HEK293 (cell line): ENCODE data around the gene RBAK.
"Not testable (repeated sequence)": the region's sequence is repeated elsewhere in the genome, so short reads cannot be mapped to it uniquely, and the experiment has no call there.

Experiments used
- CTCF ChIA-PET: fragments of 350-600 bp; formaldehyde crosslinking; extraction: SDS; loops from one replicate; lab custom pipeline; 2021; ENCODE audit warnings: antibody characterized with exemption; lab: Yijun Ruan, JAX
- POLR2A ChIA-PET: fragments of 300-600 bp; formaldehyde crosslinking; extraction: SDS; loops from one replicate; lab custom pipeline; 2020; ENCODE audit warnings: antibody characterized with exemption, inconsistent platforms; lab: Yijun Ruan, JAX
- H3K27ac ChIP-seq: fragments of 200-500 bp; sonication (Bioruptor generic); 2 replicates; pipeline ENCODE4 v1.5.1; 2014; ENCODE audit warnings: low read depth, low read length, control low read depth, inconsistent platforms; ENCODE audit errors: extremely low read depth
- H3K36me3 ChIP-seq, 2 experiments: fragments of 200-500 bp in 1 of 2; sonication (Bioruptor generic) in 1 of 2; 1 replicate in 1 of 2; 2 replicates in 1 of 2; pipeline ENCODE4 v1.5.1; 2014 to 2017; ENCODE audit warnings: inconsistent platforms in 2 of 2, low read length in 2 of 2; ENCODE audit not compliant: control insufficient read depth in 2 of 2, insufficient read depth in 1 of 2
- H3K4me1 ChIP-seq: fragments of 200-500 bp; sonication (Bioruptor generic); 2 replicates; pipeline ENCODE4 v1.5.1; 2014; ENCODE audit warnings: mild to moderate bottlenecking, low read length, inconsistent platforms; ENCODE audit not compliant: control insufficient read depth, insufficient read depth
- H3K4me3 ChIP-seq: 2 replicates; pipeline ENCODE4 v1.5.1; 2011; ENCODE audit warnings: low read depth, mild to moderate bottlenecking, control low read depth, low read length, moderate library complexity
- H3K9me3 ChIP-seq: fragments of 200-500 bp; sonication (Bioruptor generic); 2 replicates; pipeline ENCODE4 v1.5.1; 2014; ENCODE audit warnings: low read depth, low read length, inconsistent platforms; ENCODE audit not compliant: control insufficient read depth, insufficient read depth
- KLF7 ChIP-seq: fragments of 450-650 bp; formaldehyde crosslinking; IDR thresholded peaks from 2 replicates; pipeline ENCODE4 v1.5.1; 2016; ENCODE audit warnings: missing biosample characterization, missing genetic modification characterization, borderline replicate concordance
- SCRT1 ChIP-seq: fragments of 450-650 bp; formaldehyde crosslinking; IDR thresholded peaks from 2 replicates; pipeline ENCODE4 v1.5.1; 2016; ENCODE audit warnings: missing biosample characterization, missing genetic modification characterization, borderline replicate concordance
- SETDB1 ChIP-seq: IDR thresholded peaks from one replicate; pipeline ENCODE4 v1.6.1; 2017; ENCODE audit warnings: mild to moderate bottlenecking, low read length, moderate library complexity, mixed read lengths; ENCODE audit not compliant: insufficient read length
- ZBTB20 ChIP-seq: fragments of 450-650 bp; formaldehyde crosslinking; IDR thresholded peaks from 2 replicates; pipeline ENCODE4 v1.5.1; 2016; ENCODE audit warnings: missing biosample characterization, missing genetic modification characterization
- ZBTB48 ChIP-seq: fragments of 450-650 bp; formaldehyde crosslinking; IDR thresholded peaks from 2 replicates; pipeline ENCODE4 v1.5.1; 2016; ENCODE audit warnings: missing biosample characterization, missing genetic modification characterization
- ZBTB8A ChIP-seq: fragments of 450-650 bp; formaldehyde crosslinking; IDR thresholded peaks from 2 replicates; pipeline ENCODE4 v1.5.1; 2016; ENCODE audit warnings: missing biosample characterization, missing genetic modification characterization
- ZNF10 ChIP-seq: fragments of 450-650 bp; formaldehyde crosslinking; IDR thresholded peaks from 2 replicates; pipeline ENCODE4 v1.5.1; 2017; ENCODE audit warnings: missing biosample characterization, missing genetic modification characterization
- ZNF140 ChIP-seq: fragments of 450-650 bp; formaldehyde crosslinking; IDR thresholded peaks from 2 replicates; pipeline ENCODE4 v1.5.1; 2016; ENCODE audit warnings: missing biosample characterization, missing genetic modification characterization
- ZNF157 ChIP-seq: fragments of 450-650 bp; formaldehyde crosslinking; IDR thresholded peaks from 2 replicates; pipeline ENCODE4 v1.5.1; 2016; ENCODE audit warnings: missing biosample characterization, missing genetic modification characterization
- ZNF248 ChIP-seq: fragments of 450-650 bp; formaldehyde crosslinking; IDR thresholded peaks from 2 replicates; pipeline ENCODE4 v1.5.1; 2017; ENCODE audit warnings: missing biosample characterization, missing genetic modification characterization
- ZNF274 ChIP-seq, 2 experiments: fragments of 200-500 bp in 1 of 2; fragments of 450-650 bp in 1 of 2; sonication (Bioruptor generic) in 1 of 2; formaldehyde crosslinking in 1 of 2; IDR thresholded peaks; 2 replicates each; pipeline versions ENCODE4 v1.5.1 to v1.6.1; 2014 to 2016; ENCODE audit warnings: borderline replicate concordance in 1 of 2, inconsistent platforms in 1 of 2, low read length in 1 of 2, missing biosample characterization in 1 of 2, missing genetic modification characterization in 1 of 2
- ZNF404 ChIP-seq: fragments of 450-650 bp; formaldehyde crosslinking; IDR thresholded peaks from 2 replicates; pipeline ENCODE4 v1.5.1; 2017; ENCODE audit warnings: missing biosample characterization, missing genetic modification characterization
- ZNF514 ChIP-seq: fragments of 450-650 bp; formaldehyde crosslinking; IDR thresholded peaks from 2 replicates; pipeline ENCODE4 v1.5.1; 2016; ENCODE audit warnings: missing biosample characterization, missing genetic modification characterization
- ZNF561 ChIP-seq: fragments of 450-650 bp; IDR thresholded peaks from 2 replicates; pipeline ENCODE4 v1.5.1; 2018; ENCODE audit warnings: missing biosample characterization, missing genetic modification characterization, borderline replicate concordance
- ZNF664 ChIP-seq: fragments of 450-650 bp; formaldehyde crosslinking; IDR thresholded peaks from 2 replicates; pipeline ENCODE4 v1.5.1; 2016; ENCODE audit warnings: missing biosample characterization, missing genetic modification characterization
- ZNF777 ChIP-seq: fragments of 450-650 bp; formaldehyde crosslinking; IDR thresholded peaks from 2 replicates; pipeline ENCODE4 v1.5.1; 2017; ENCODE audit warnings: missing biosample characterization, missing genetic modification characterization, borderline replicate concordance
- ZNF791 ChIP-seq: fragments of 450-650 bp; formaldehyde crosslinking; IDR thresholded peaks from 2 replicates; pipeline ENCODE4 v1.5.1; 2016; ENCODE audit warnings: missing biosample characterization, missing genetic modification characterization
- ZNF830 ChIP-seq: fragments of 450-650 bp; IDR thresholded peaks from 2 replicates; pipeline ENCODE4 v1.5.0; 2018; ENCODE audit warnings: missing biosample characterization, missing genetic modification characterization, low read depth, mild to moderate bottlenecking, moderate library complexity
- ZSCAN23 ChIP-seq: fragments of 450-650 bp; formaldehyde crosslinking; IDR thresholded peaks from 2 replicates; pipeline ENCODE4 v1.5.1; 2016; ENCODE audit warnings: missing biosample characterization, missing genetic modification characterization
- TF ChIP-seq, protein P1 (sequence below): fragments of 450-650 bp; formaldehyde crosslinking; conservative IDR thresholded peaks from 2 replicates; pipeline ENCODE4 v1.5.1; 2016; ENCODE audit warnings: low read depth, missing biosample characterization, missing genetic modification characterization
- TF ChIP-seq, protein P2 (sequence below): fragments of 450-650 bp; formaldehyde crosslinking; IDR thresholded peaks from 2 replicates; pipeline ENCODE4 v1.5.1; 2016; ENCODE audit warnings: missing biosample characterization, missing genetic modification characterization
- TF ChIP-seq, protein P3 (sequence below): fragments of 450-650 bp; formaldehyde crosslinking; IDR thresholded peaks from 2 replicates; pipeline ENCODE4 v1.5.1; 2016; ENCODE audit warnings: missing biosample characterization, missing genetic modification characterization

RBAK gene

DNA sequence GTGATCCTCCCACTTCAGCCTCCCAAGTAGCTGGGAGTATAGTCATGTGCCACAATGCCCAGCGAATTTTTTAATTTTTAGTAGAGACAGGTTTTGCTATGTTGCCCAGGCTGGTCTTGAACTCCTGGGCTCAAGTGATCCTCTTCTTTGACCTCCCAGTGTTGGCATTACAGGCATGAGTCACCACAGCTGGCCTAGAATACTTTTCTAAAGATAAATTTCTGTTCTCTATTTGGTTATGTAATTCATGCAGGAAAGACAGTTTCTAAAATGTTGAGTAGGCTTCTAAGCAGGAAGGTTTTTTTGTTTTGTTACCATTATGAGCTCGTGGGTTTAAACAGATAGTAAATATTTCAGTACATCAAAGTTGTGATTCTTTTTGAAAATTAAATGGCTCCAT is 5.0 kb downstream of the RBAK start (continued):
- TF ChIP-seq ZSCAN23 (tag by site-specific recombination) = no peak
- no peak for TF ChIP-seq ZNF561 (tag by site-specific recombination)
- TF ChIP-seq, protein P1, sequence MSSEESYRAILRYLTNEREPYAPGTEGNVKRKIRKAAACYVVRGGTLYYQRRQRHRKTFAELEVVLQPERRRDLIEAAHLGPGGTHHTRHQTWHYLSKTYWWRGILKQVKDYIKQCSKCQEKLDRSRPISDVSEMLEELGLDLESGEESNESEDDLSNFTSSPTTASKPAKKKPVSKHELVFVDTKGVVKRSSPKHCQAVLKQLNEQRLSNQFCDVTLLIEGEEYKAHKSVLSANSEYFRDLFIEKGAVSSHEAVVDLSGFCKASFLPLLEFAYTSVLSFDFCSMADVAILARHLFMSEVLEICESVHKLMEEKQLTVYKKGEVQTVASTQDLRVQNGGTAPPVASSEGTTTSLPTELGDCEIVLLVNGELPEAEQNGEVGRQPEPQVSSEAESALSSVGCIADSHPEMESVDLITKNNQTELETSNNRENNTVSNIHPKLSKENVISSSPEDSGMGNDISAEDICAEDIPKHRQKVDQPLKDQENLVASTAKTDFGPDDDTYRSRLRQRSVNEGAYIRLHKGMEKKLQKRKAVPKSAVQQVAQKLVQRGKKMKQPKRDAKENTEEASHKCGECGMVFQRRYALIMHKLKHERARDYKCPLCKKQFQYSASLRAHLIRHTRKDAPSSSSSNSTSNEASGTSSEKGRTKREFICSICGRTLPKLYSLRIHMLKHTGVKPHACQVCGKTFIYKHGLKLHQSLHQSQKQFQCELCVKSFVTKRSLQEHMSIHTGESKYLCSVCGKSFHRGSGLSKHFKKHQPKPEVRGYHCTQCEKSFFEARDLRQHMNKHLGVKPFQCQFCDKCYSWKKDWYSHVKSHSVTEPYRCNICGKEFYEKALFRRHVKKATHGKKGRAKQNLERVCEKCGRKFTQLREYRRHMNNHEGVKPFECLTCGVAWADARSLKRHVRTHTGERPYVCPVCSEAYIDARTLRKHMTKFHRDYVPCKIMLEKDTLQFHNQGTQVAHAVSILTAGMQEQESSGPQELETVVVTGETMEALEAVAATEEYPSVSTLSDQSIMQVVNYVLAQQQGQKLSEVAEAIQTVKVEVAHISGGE = no peak
- no peak for TF ChIP-seq ZBTB20 (tag by site-specific recombination)
- TF ChIP-seq SCRT1 (tag by site-specific recombination) = no peak
- TF ChIP-seq ZNF140 = no peak
- TF ChIP-seq KLF7 = no peak
- TF ChIP-seq ZNF664 (tag by site-specific recombination) = no peak
- TF ChIP-seq, all 188 proteins: peak for 0

DNA sequence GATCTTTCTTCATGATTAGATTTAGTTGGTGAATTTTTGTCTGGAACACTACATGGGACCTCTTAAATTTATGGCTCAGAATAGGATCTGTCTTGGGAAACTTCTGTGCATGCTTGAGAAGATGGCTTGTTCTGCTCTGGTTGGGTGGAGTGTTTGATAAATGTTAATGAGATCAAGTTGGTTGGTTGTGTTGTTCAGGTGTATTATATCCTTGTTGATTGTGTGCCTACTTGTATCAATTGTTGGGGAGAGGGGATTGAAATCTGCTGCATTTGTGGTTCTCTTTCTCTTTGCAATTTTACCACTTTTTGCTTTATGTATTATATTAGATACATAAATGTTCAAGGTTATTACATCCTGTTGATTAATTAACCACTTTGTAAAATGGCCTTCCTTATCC is 6.1 kb downstream of the RBAK start:
- POLR2A ChIA-PET, H3K9me3 ChIP-seq: not testable (repeated sequence)
- peak; percentile 78 for TF ChIP-seq SETDB1
- TF ChIP-seq ZNF157 (tag by site-specific recombination) = peak; percentile 63; the same call in 1 of the 2 replicates
- TF ChIP-seq, all 188 proteins: peak for 2; not testable (repeated sequence) for 186
- H3K4me1 ChIP-seq, H3K27ac ChIP-seq, CTCF ChIA-PET, H3K4me3 ChIP-seq: not testable (repeated sequence)
- H3K36me3 ChIP-seq = peaks cover 49 to 71% of the 10 kb centered on the region in 2 experiments

DNA sequence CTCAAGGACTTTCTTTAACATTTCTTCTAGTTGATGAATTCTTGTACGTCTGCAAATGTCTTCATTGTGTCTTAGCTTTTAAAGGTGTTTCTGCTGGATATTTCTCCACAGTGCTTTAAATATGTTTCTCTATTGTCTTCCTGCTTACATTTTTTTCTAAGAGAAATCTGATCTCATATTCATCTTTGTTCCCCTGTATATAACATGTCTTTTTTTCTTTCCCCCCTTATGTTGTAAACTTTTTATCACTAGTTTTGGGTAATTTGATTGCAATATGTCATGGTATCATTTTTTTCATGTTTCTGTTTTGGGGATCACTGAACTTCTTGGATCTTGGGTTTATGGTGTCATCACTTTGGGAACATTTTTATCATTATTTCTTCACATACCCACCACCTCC is 7.5 kb downstream of the RBAK start:
- Histone ChIP-seq H3K4me1 (no peaks in the 10 kb centered on the region), H3K36me3 (peaks cover 54 to 84% of the 10 kb centered on the region in 2 experiments), H3K4me3 (no peak overlapping the region), H3K27ac (no peak overlapping the region), H3K9me3 (no peaks in the 10 kb centered on the region; the same call in none of the 2 replicates)
- ChIA-PET CTCF (no interaction called here), POLR2A (no interaction called here)
- TF ChIP-seq ZNF791 = peak; percentile 93
- TF ChIP-seq ZNF777 (tag by site-specific recombination) = no peak
- no peak for TF ChIP-seq ZNF404 (tag by site-specific recombination)

DNA sequence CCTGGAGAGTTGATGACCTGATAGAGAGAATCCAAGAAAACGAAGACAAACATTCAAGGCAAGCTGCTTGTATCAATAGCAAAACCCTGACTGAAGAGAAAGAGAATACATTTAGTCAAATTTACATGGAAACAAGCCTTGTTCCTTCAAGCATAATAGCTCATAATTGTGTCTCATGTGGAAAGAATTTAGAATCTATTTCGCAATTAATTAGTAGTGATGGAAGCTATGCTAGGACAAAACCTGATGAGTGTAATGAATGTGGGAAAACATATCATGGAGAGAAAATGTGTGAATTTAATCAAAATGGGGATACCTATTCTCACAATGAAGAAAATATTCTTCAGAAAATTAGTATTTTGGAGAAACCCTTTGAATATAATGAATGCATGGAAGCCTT is 18.0 kb downstream of the RBAK start:
- peaks cover 17 to 75% of the 10 kb centered on the region in 2 experiments for H3K36me3 ChIP-seq
- H3K9me3 ChIP-seq = no peaks in the 10 kb centered on the region
- ChIA-PET POLR2A (no interaction called here), CTCF (no interaction called here)
- no peaks in the 10 kb centered on the region for H3K4me1 ChIP-seq
- no peak overlapping the region for H3K4me3 ChIP-seq
- no peak overlapping the region for H3K27ac ChIP-seq
- TF ChIP-seq ZNF10 (no peak), ZNF248 (tag by site-specific recombination) (no peak), ZNF274 (IDR thresholded peaks at IDR 0.05; ENCODE audit: low read length) (no peak), ZNF274 (tag by site-specific recombination; IDR thresholded peaks at IDR 0.05; ENCODE audit: borderline replicate concordance) (no peak), ZBTB8A (no peak), ZNF830 (tag by site-specific recombination) (no peak), ZBTB48 (tag by site-specific recombination) (no peak), ZNF514 (tag by site-specific recombination) (no peak)
- TF ChIP-seq, protein P2, sequence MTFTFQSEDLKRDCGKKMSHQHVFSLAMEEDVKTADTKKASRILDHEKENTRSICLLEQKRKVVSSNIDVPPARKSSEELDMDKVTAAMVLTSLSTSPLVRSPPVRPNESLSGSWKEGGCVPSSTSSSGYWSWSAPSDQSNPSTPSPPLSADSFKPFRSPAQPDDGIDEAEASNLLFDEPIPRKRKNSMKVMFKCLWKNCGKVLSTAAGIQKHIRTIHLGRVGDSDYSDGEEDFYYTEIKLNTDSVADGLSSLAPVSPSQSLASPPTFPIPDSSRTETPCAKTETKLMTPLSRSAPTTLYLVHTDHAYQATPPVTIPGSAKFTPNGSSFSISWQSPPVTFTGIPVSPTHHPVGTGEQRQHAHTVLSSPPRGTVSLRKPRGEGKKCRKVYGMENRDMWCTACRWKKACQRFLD = no peak
- TF ChIP-seq, protein P3, sequence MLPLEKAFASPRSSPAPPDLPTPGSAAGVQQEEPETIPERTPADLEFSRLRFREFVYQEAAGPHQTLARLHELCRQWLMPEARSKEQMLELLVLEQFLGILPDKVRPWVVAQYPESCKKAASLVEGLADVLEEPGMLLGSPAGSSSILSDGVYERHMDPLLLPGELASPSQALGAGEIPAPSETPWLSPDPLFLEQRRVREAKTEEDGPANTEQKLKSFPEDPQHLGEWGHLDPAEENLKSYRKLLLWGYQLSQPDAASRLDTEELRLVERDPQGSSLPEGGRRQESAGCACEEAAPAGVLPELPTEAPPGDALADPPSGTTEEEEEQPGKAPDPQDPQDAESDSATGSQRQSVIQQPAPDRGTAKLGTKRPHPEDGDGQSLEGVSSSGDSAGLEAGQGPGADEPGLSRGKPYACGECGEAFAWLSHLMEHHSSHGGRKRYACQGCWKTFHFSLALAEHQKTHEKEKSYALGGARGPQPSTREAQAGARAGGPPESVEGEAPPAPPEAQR (tag by site-specific recombination) = no peak
